NCI-H1694 (cell line): ENCODE results near the gene CERS1.
A peak's percentile ranks its signal among the peaks of the same experiment; 100 is the strongest.

ENCODE experiments used
- DNase-seq: peaks from one replicate; lab custom pipeline; 2025; lab: John Stamatoyannopoulos, UW

The CERS1 gene

GRCh38 chr19:18856385-18857126, 39.4 kb downstream of the CERS1 start:
- DNase-seq = no peak

- no peak for DNase-seq
Observed at GRCh38 chr19:18855647-18856384, 40.1 kb downstream of the CERS1 start.

GRCh38 chr19:18854982-18855381, 41.0 kb downstream of the CERS1 start:
- no peak for DNase-seq

- no peak for DNase-seq
Observed at GRCh38 chr19:18853755-18854427, 42.1 kb downstream of the CERS1 start.

GRCh38 chr19:18852648-18853047, 43.3 kb downstream of the CERS1 start:
- DNase-seq = peak; percentile 18

GRCh38 chr19:18851673-18852325, 44.2 kb downstream of the CERS1 start:
- no peak for DNase-seq

- DNase-seq = no peak
Observed at GRCh38 chr19:18850471-18851375, 45.2 kb downstream of the CERS1 start.

GRCh38 chr19:18849838-18850400, 46.0 kb downstream of the CERS1 start:
- no peak for DNase-seq

- DNase-seq = no peak
Observed at GRCh38 chr19:18848878-18849661, 46.9 kb downstream of the CERS1 start.

- no peak for DNase-seq
Observed at GRCh38 chr19:18847549-18848463, 48.2 kb downstream of the CERS1 start.

GRCh38 chr19:18846862-18847548, 49.0 kb downstream of the CERS1 start:
- DNase-seq = peak; percentile 66

GRCh38 chr19:18845961-18846360, 50.0 kb downstream of the CERS1 start:
- no peak for DNase-seq

- DNase-seq = no peak
Observed at GRCh38 chr19:18844806-18845329, 51.1 kb downstream of the CERS1 start.

GRCh38 chr19:18843960-18844359, 52.0 kb downstream of the CERS1 start:
- DNase-seq = no peak

GRCh38 chr19:18842166-18842565, 53.8 kb downstream of the CERS1 start:
- no peak for DNase-seq

- DNase-seq = no peak
Observed at GRCh38 chr19:18841400-18841799, 54.6 kb downstream of the CERS1 start.

GRCh38 chr19:18840288-18841267, 55.4 kb downstream of the CERS1 start:
- no peak for DNase-seq
